Right renal pelvis (tissue), 4 donors: ENCODE results near the gene LSM11. TPM values are rescaled to one million over a fixed set of nuclear protein-coding genes. Genes with fewer than 3 reads are reported as not detected.

Source experiments
- DNase-seq, 4 donors: peaks; one replicate each; pipeline ENCODE4 v3.0.0-alpha.2; 2013; ENCODE audit warnings: low read depth in 4 of 4, low spot score in 3 of 4, missing footprints in 1 of 4
- polyA plus RNA-seq, 4 donors: library from polyadenylated mRNA; unstranded; fragments of 120-200 nt; gene quantifications; one replicate each; pipeline ENCODE4 v1.2.1, GENCODE V29; 2013; ENCODE audit not compliant: insufficient read length in 4 of 4

Gene LSM11
- polyA plus RNA-seq, 4 donors: 6.8 to 8.6 (median 8.2) TPM

- no peak for DNase-seq
Observed at GRCh38 chr5:157766902-157767301, 23.4 kb downstream of the LSM11 start.

- no peak for DNase-seq
Observed at GRCh38 chr5:157767689-157768088, 24.2 kb downstream of the LSM11 start.

DNA sequence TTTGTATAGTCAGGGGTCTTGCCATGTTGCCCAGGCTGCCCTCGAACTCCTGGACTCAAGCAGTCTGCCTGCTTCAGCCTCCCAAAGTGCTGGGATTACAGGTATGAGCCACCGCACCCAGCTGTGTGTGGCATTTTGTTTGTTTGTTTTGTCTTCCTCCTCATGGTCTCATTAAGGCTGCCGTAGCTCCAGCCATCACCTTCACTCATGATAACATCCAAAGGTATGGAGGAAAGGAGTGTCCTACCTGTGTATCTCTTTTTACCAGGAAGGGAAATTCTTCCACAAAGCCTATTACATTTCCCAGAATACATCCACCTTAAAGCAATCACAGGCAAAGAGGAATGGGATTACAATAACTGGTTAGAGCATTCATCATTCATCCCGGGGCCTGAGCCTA lies 27.2 kb downstream of the LSM11 start:
- DNase-seq: no peak

GRCh38 chr5:157772127-157772526 lies 28.6 kb downstream of the LSM11 start:
- no peak for DNase-seq

- DNase-seq: peak; percentile 10 to 51 (median 28)
Observed at GRCh38 chr5:157778121-157778805, 34.8 kb downstream of the LSM11 start.

DNA sequence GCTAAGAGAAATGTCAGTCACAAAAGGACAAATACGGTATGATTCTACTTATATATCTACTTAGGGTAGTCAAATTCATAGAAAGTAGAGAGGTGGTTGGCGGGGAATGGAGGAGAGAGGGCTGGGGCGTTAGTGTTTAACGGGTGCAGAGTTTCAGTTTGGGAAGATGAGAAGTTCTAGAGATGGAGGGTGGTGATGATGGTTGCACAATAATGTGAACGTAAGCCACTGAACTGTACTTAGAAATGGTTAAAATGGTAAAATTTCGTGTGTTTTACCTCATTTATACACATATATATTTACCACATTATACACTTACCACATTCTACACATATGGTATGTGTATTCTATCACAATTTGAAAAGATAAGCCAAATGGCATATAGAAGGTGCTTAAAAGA lies 35.7 kb downstream of the LSM11 start:
- DNase-seq: no peak

- no peak for DNase-seq
Observed at GRCh38 chr5:157785801-157786200, 42.3 kb downstream of the LSM11 start.

DNA sequence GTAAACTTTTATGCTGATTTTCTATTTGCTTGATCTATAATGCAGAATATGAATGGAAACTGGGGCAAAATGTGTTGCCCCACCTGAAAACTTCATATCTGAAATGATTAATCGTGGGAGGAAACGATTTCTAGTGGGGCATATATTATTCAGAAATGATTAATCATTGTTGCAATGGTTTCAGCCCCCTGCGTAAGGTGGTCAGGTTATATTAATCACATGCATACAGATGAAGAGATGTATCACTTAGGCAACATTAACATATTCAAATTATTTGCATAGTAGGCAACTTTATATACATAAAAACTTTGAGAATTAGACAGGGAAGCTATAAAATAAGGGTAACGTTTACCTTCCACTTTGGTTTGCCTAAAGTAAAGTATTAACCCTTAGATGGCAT lies 49.8 kb downstream of the LSM11 start:
- no peak for DNase-seq

DNA sequence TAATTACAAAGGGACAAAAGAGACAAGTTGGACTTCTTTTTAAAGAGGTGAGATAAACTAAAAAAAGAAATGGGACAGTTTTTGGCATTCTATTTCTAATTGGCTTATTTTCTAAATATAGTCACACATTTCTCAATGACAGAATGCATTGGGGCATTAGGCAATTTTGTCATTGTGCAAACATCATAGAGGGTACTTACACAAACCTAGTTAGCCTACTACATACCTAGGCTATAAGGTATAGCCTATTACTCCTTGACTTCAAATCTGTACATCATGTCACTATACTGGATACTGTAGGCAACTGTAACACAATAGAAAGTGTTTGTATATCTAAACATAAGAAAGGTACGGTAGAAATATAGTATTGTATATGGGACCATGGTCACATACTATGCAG lies 56.1 kb downstream of the LSM11 start:
- DNase-seq: no peak

DNA sequence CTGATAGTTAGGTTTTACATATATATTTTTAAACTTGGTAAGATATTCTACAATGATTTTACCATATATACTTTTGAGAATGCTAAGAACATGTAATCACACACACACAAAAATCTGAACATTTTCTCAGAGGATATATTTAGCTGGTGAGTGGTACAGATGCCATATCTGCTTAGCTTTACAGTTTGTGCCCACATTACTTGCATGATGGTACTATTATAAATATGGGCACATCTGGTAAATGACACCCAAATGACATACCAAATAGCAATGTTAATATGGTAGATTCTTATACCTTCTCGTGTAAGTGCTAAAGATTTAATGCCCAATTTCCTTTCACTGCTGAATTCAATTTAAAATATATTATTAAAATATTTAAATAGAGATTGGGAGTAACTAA lies 56.6 kb downstream of the LSM11 start:
- no peak for DNase-seq

DNA sequence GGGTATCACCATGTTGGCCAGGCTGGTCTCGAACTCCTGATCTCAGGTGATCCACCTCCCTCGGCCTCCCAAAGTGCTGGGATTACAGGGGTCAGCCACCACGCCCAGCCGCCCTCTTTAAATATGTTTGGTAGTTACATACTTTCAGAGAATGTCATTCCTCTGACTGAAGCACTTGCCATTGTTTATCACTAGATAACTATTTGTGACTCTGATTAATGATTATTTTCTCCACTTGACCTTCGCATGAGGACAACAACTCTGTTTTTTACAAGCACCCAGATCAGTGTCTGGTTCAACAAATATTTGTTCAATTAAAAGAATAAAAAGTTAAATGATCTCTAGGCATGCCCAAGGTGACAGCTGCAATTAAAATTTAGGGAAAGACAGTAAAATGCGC lies 59.2 kb downstream of the LSM11 start:
- DNase-seq: no peak

DNA sequence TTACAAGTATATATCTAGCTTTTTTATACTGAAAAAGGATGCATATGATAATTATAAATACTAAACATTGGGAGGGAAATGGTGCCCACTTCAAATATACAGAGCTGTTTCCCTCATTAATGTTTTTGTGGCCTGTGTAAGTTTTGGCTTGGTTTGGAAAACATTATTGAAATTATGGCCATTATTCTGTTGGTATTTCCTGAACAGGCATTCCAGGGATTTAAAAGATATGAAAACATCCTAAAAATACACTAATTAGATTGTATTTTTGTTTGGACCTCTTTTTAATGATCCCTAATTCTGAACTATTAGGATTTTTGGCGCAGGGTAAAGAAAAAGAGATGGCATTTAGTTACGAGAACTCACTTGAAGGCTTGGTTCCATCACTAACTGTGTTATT lies 64.5 kb downstream of the LSM11 start:
- DNase-seq: no peak

Other genes starting within 250 kb of the LSM11 start
- gene ADAM19, start 167.9 kb upstream of the LSM11 start, polyA plus RNA-seq: 10 to 100 TPM in 1 of 4 donors, 1 to 10 TPM in 3; 9.1 to 10.5 (median 9.6) TPM
- gene SOX30, start 91.3 kb upstream of the LSM11 start, polyA plus RNA-seq: under 1 TPM; 0.44 to 0.87 (median 0.59) TPM
- not detected for gene C5orf52, start 72.2 kb upstream of the LSM11 start, polyA plus RNA-seq
- 10 to 100 TPM; 24.9 to 27.7 (median 26.1) TPM for gene THG1L, start 12.3 kb upstream of the LSM11 start, polyA plus RNA-seq
- gene CLINT1, start 115.4 kb downstream of the LSM11 start, polyA plus RNA-seq: 100 to 1,000 TPM; 115 to 146 (median 133) TPM